OCI-LY7 (cell line): ENCODE results near the gene DOHH. TPM values are rescaled to one million over a fixed set of nuclear protein-coding genes. Genes with fewer than 3 reads are reported as not detected.

ENCODE experiments used
- BruUV-seq: library from RNA; stranded (reverse); fragments of 400-500 nt; replicated peaks from 2 replicates; lab custom pipeline; 2021; lab: Mats Ljungman, UMichigan
- CTCF ChIA-PET: fragments of 300-600 bp; sonication (Branson Sonifier 250); formaldehyde crosslinking; loops from one replicate; lab custom pipeline; 2022; ENCODE audit warnings: antibody characterized with exemption; ENCODE audit not compliant: unreplicated experiment; lab: Charles Lee
- POLR2A ChIA-PET: fragments of 300-600 bp; sonication (Branson Sonifier 250); formaldehyde crosslinking; loops from one replicate; lab custom pipeline; 2022; ENCODE audit warnings: antibody characterized with exemption; lab: Charles Lee
- DNase-seq: peaks from one replicate; pipeline ENCODE4 v3.0.0-alpha.2; 2015; ENCODE audit warnings: low spot score
- H2AFZ ChIP-seq: fragments of 200-600 bp; sonication (generic), shearing (Covaris generic); 2 replicates; pipeline ENCODE4 v1.6.1; 2014; ENCODE audit warnings: mild to moderate bottlenecking, antibody characterized with exemption, low read length, moderate library complexity
- H3K27ac ChIP-seq: fragments of 200-600 bp; sonication (generic); 2 replicates; pipeline ENCODE4 v1.5.1; 2014; ENCODE audit warnings: mixed run types, low read depth, mild to moderate bottlenecking, moderate library complexity, low read length, inconsistent platforms; ENCODE audit not compliant: poor library complexity, severe bottlenecking
- H3K36me3 ChIP-seq: fragments of 200-600 bp; sonication (generic); 2 replicates; pipeline ENCODE4 v1.6.1; 2014; ENCODE audit warnings: mild to moderate bottlenecking, antibody characterized with exemption, low read length, moderate library complexity, mixed read lengths; ENCODE audit not compliant: insufficient read depth
- H3K4me1 ChIP-seq: fragments of 200-600 bp; sonication (generic); 2 replicates; pipeline ENCODE4 v1.5.1; 2014; ENCODE audit warnings: mild to moderate bottlenecking, low read length; ENCODE audit not compliant: insufficient read depth, poor library complexity, severe bottlenecking
- H3K4me2 ChIP-seq: fragments of 200-600 bp; sonication (generic); 2 replicates; pipeline ENCODE4 v1.6.1; 2014; ENCODE audit warnings: mild to moderate bottlenecking, low read length
- H3K4me3 ChIP-seq: fragments of 200-600 bp; sonication (generic); 2 replicates; pipeline ENCODE4 v1.5.1; 2014; ENCODE audit warnings: mild to moderate bottlenecking, low read depth, low read length; ENCODE audit not compliant: poor library complexity, severe bottlenecking
- H3K79me2 ChIP-seq: fragments of 200-600 bp; sonication (generic); 2 replicates; pipeline ENCODE4 v1.6.1; 2016; ENCODE audit warnings: low read depth, mild to moderate bottlenecking, low read length, moderate library complexity, mixed read lengths; ENCODE audit not compliant: insufficient read depth
- H3K9me2 ChIP-seq: fragments of 200-600 bp; sonication (generic); 2 replicates; pipeline ENCODE4 v1.6.1; 2016; ENCODE audit warnings: mild to moderate bottlenecking, low read length, mixed read lengths; ENCODE audit not compliant: insufficient read depth
- H3K9me3 ChIP-seq: fragments of 200-600 bp; sonication (generic); 2 replicates; pipeline ENCODE4 v1.6.1; 2014; ENCODE audit warnings: mild to moderate bottlenecking, mixed run types, low read length, mixed read lengths
- H4K20me1 ChIP-seq: fragments of 200-600 bp; sonication (generic); 2 replicates; pipeline ENCODE4 v1.6.1; 2014; ENCODE audit warnings: mild to moderate bottlenecking, antibody characterized with exemption, low read length, moderate library complexity, mixed read lengths; ENCODE audit not compliant: insufficient read depth
- EZH2phosphoT487 ChIP-seq: fragments of 200-600 bp; sonication (generic); IDR thresholded peaks from 2 replicates; pipeline ENCODE4 v1.6.1; 2018; ENCODE audit warnings: low read depth, borderline replicate concordance, mild to moderate bottlenecking, mixed run types, antibody characterized with exemption, low read length, moderate library complexity, mixed read lengths
- intact Hi-C: fragments of 100-400 bp; cut with micrococcal nuclease; formaldehyde crosslinking; loops from one replicate; pipeline ENCODE4 v1.10.0; 2022; ENCODE audit not compliant: unreplicated experiment
- total RNA-seq, 2 experiments: library from RNA; depleted of rRNA in 1 of 2; stranded (reverse); fragments of >200 nt in 1 of 2; shearing (Covaris generic) in 1 of 2; gene quantifications; 2 replicates each; pipeline ENCODE4 v1.2.3, GENCODE V29; 2014 to 2022
- TF ChIP-seq, protein P1 (sequence below): fragments of 200-600 bp; sonication (generic); conservative IDR thresholded peaks from 2 replicates; pipeline ENCODE4 v1.5.1; 2014; ENCODE audit warnings: mild to moderate bottlenecking, antibody characterized with exemption, low read length, moderate library complexity, mixed read lengths

DOHH gene
- total RNA-seq, 2 experiments from 2014 or later, result 11.3 to 13.1 TPM

DNA sequence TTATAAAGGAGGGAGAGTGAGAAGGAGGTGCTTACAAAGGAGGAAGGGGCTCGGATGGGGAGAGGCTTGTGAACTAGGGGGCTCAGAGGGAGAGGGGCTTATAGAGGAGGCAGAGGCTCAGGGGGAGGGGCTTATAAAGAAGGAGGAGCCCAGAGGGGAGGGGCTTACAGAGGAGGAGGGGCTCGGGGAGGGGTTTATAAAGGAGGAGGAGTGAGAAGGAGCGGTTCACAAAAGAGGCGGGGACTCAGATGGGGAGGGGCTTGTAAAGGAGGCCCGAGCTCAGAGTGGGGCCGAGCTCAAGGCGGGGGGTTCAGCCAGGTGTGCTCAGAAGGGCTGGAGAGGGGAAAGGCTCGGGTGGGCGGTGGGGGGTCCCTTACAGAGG lies 20.6 kb downstream of the DOHH start:
- Histone ChIP-seq H3K79me2 (no peaks in the 10 kb centered on the region), H3K4me1 (peaks cover 47% of the 10 kb centered on the region), H3K4me2 (peak overlapping the region; percentile 92), H3K9me2 (no peaks in the 10 kb centered on the region), H3K36me3 (no peaks in the 10 kb centered on the region), H3K9me3 (no peaks in the 10 kb centered on the region), H3K27ac (peak overlapping the region; percentile 84), H4K20me1 (no peaks in the 10 kb centered on the region), H3K4me3 (peak overlapping the region; percentile 65), H2AFZ (no peak overlapping the region; the same call in 1 of the 2 replicates)
- intact Hi-C loops, result loop anchor here (1.0 kb wide), 1 partner anchor 25 kb away; no protein-coding TSS in a partner anchor
- POLR2A ChIA-PET, result interaction anchor here (0.5 to 2.1 kb wide), 10 partner anchors 19 to 861 kb away, joined by 3 to 6 read pairs (median 4); no protein-coding TSS in a partner anchor
- TF ChIP-seq, protein P1, sequence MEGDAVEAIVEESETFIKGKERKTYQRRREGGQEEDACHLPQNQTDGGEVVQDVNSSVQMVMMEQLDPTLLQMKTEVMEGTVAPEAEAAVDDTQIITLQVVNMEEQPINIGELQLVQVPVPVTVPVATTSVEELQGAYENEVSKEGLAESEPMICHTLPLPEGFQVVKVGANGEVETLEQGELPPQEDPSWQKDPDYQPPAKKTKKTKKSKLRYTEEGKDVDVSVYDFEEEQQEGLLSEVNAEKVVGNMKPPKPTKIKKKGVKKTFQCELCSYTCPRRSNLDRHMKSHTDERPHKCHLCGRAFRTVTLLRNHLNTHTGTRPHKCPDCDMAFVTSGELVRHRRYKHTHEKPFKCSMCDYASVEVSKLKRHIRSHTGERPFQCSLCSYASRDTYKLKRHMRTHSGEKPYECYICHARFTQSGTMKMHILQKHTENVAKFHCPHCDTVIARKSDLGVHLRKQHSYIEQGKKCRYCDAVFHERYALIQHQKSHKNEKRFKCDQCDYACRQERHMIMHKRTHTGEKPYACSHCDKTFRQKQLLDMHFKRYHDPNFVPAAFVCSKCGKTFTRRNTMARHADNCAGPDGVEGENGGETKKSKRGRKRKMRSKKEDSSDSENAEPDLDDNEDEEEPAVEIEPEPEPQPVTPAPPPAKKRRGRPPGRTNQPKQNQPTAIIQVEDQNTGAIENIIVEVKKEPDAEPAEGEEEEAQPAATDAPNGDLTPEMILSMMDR, result no peak
- TF ChIP-seq EZH2phosphoT487, result no peak
- BruUV-seq, result no TSS peak
- CTCF ChIA-PET, result interaction anchor here (0.6 to 0.8 kb wide), 3 partner anchors 37 to 629 kb away, joined by 3 to 6 read pairs (median 3); no protein-coding TSS in a partner anchor
- DNase-seq, result peak; percentile 90

DNA sequence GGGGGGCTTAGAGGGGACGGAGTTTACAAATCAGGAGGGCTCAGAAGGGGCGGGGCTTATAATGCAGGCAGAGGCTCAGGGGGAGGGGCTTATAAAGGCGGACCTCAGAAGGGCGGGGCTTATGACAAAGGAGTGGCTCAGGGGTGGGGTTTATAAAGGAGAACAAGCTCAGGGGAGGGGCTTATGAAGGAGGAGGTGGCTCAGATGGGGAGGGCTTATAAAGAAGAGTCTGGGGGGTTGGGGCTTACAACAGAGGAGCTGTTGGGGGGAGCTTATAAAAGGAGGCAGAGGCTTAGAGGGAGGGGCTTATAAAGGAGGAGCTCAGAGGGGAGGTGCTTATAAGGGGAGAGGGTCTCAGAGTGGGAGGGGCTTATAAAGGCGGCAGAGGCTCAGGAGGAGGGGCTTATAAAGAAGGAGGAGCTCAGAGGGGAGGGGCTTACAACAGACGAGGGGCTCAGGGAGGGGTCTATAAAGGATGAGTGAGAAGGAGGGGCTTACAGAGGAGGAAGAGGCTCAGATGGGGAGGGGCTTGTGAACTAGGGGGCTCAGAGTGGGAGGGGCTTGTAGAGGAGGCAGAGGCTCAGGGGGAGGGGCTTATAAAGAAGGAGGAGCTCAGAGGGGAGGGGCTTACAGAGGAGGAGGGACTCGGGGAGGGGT lies 21.2 kb downstream of the DOHH start:
- H3K4me3 ChIP-seq, result peak overlapping the region; percentile 65
- peak overlapping the region; percentile 82; the same call in 1 of the 2 replicates for H2AFZ ChIP-seq
- CTCF ChIA-PET, result interaction anchor here (0.5 to 0.8 kb wide), 5 partner anchors 8 to 628 kb away, joined by 3 to 6 read pairs (median 3); no protein-coding TSS in a partner anchor
- no peaks in the 10 kb centered on the region for H3K9me3 ChIP-seq
- no peak for TF ChIP-seq EZH2phosphoT487
- TF ChIP-seq, protein P1, result no peak
- intact Hi-C loops, result no loop called here
- H4K20me1 ChIP-seq, result no peaks in the 10 kb centered on the region
- H3K9me2 ChIP-seq, result no peaks in the 10 kb centered on the region
- no TSS peak for BruUV-seq
- peak overlapping the region; percentile 84 for H3K27ac ChIP-seq
- POLR2A ChIA-PET, result interaction anchor here (0.6 to 2.1 kb wide), 13 partner anchors 13 to 861 kb away, joined by 3 to 6 read pairs (median 4); no protein-coding TSS in a partner anchor
- peak; percentile 96 for DNase-seq
- peaks cover 47% of the 10 kb centered on the region for H3K4me1 ChIP-seq
- peak overlapping the region; percentile 92 for H3K4me2 ChIP-seq
- H3K79me2 ChIP-seq, result no peaks in the 10 kb centered on the region
- no peaks in the 10 kb centered on the region for H3K36me3 ChIP-seq
